ENCODE measurements around the gene RMDN2.
"Not testable (repeated sequence)": the region's sequence is repeated elsewhere in the genome, so short reads cannot be mapped to it uniquely, and the experiment has no call there.

RMDN2 gene

GRCh38 chr2:37997629-37998028 lies 72.5 kb downstream of the RMDN2 start:
- no peak for DNase-seq

DNA sequence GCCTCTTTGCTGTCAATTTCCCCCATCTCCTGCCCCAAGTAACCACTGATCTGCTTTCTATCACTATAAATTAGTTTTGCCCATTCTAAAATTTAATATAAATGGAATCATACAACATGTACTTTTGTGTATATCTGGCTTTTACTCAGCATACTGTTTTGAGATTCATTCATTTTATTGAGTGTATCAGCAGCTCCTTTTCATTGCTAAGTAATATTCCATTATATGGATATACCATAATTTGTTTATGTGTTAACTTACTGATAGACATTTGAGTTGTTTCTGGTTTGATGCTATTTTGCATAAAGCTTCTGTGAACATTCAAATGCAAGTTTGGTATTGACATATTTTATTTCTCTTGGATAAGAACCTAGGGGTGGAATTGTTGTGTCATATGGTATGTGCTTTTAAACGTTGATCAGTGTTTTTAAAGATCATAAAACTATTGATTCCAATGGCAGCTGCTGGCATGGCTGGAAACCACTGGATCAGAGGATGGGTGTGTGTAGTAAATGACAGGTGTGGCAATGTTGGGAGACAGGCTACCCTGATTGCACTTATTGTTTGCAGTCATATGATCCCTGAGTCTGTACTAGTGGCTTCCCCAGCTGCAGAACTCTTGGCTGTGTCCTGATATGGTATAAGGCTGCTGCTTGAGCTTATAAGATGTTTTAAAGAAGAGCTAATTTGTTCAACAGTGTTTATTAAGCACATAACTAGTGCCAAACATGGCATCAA lies 75.6 kb downstream of the RMDN2 start:
- DNase-seq: no peak

- not testable (repeated sequence) for DNase-seq
These were observed 85.1 kb downstream of the RMDN2 start for GRCh38 chr2:38010187-38010586.

DNA sequence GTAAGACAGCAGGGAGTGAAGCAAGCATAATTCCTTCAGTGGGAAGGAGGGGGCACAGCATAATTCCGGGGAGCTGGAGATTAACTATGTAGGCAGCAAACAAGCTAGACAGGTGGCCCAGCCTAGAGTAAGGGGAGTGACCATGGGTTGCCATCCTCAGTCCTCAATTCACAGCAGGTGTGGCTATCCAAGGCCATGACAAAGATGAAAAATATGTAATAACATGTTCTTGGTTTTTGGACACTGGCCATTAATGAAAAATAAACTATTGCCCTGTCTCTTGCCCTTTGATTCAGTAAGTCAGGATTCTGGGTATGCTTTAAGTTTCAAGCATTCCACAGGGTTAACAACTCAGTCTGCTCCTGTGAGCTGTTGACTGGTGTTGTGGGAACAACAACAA lies 85.9 kb downstream of the RMDN2 start:
- no peak for DNase-seq

- DNase-seq: no peak
These were observed 88.2 kb downstream of the RMDN2 start for GRCh38 chr2:38013158-38013752.

GRCh38 chr2:38016219-38016618 lies 91.1 kb downstream of the RMDN2 start:
- no peak for DNase-seq

GRCh38 chr2:38017836-38018235 lies 92.7 kb downstream of the RMDN2 start:
- DNase-seq: no peak

DNA sequence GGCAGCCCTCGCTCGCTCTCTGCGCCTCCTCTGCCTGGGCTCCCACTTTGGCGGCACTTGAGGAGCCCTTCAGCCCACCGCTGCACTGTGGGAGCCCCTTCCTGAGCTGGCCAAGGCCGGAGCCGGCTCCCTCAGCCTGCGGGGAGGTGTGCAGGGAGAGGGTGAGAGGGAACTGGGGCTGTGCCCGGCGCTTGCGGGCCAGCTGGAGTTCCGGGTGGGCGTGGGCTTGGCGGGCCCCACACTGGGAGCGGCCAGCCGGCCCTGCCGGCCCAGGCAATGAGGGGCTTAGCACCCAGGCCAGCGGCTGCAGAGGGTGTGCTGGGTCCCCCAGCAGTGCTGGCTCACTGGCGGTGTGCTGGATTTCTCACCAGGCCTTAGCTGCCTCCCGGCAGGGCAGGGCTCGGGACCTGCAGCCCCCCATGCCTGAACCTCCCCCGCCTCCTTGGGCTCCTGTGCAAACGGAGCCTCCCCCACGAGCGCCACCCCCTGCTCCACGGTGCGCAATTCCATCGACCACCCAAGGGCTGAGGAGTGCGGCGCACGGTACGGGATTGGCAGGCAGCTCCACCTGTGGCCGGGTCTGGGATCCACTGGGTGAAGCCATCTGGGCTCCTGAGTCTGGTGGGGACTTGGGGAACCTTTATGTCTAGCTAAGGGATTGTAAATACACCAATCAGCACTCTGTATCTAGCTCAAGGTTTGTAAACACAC lies 95.4 kb downstream of the RMDN2 start:
- not testable (repeated sequence) for DNase-seq

DNA sequence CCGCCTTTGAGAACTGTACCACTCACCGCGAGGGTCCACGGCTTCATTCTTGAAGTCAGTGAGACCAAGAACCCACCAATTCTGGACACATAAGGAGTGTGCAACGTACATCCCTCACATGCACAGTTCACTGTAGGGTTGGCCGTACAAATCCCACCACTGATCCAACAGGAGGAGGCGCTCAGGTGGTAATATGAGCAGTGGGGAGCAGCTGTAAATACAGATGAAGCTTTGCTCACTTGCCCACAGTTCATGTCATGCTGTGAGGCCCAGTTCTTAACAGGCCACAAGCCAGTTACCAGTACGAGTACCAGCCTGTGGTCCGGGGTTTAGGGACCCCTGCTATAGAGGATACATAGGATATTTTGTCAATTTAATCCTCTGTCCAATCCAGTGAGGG lies 96.5 kb downstream of the RMDN2 start:
- DNase-seq: no peak

GRCh38 chr2:38026846-38027245 lies 101.8 kb downstream of the RMDN2 start:
- DNase-seq: no peak

- no peak for DNase-seq
These were observed 103.7 kb downstream of the RMDN2 start for GRCh38 chr2:38028829-38029228.

- DNase-seq: no peak
These were observed 104.4 kb downstream of the RMDN2 start for GRCh38 chr2:38029512-38029911.

- DNase-seq: no peak
These were observed 105.7 kb downstream of the RMDN2 start for GRCh38 chr2:38030635-38031355.

DNA sequence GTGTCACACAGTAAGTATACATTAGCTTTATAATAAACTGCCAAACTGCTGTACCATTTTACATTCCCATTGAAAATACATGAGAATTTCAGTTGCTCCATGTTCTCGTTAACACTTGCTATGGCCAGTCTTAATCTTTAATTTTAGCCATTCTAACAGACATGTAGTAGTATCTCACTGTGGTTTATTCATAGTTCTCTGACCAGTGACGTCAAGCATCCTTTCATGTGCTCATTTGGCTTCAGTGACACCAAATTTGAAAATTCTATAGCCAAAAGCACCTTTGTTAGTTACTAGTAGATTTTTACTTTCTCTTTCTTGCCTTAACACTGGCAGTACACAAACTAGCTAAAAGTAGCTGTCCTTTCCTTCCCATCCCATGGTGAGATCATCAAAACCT lies 107.9 kb downstream of the RMDN2 start:
- DNase-seq: no peak

DNA sequence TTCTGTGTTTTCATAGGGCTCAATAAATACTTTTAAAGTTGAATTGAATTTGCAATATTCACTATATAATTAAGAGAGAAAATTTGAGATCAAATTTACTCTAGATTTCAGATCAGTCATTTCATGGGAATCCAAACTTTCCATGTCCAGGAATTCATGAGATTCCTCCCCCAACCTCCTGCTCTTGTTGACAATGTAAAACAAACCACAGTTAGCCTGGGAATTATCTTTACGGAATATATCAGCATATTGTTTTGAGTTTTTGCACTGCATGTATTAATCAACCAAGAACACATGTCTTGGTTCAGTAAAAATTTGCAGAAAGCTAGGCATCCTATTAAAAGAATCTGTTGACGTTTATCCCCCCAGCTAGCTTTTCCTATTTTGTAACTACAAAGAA lies 108.6 kb downstream of the RMDN2 start:
- no peak for DNase-seq

DNA sequence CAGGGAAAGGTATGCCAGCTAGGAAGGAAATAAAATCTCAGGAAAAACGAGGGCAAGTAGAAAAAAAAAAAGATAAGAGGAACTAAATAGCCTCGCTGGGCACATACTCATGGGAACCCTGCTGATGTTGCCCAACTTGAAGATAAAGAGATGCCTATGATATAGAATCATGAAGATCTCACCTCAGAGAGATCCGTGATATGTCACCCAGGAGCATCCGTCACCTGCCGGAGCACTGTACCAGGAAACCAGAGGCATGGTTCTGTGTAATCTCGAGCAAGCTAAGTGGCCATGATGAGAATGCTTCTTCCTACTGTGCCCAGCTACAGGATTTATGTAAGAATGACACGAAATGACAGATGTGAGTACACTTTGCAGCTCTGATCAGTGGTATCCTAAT lies 110.9 kb downstream of the RMDN2 start:
- DNase-seq: no peak

DNA sequence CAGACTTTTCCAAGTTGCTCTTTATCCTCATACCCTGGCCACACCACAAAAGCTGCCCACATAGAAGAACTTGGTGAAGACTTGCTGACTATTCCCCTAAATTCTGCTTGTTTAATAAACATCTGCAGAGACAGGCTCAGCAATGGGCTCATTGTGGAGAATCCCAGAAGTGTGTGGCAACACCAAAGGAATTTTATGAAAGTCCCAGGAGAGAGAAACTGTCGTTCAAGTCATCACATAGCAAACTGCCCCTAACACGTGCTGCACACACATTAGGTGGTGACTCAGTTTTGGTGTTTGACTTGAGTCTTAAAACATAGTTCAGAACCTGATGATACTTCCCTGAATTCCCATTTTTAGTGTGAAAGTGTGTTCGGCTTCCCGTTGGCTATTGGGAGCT lies 112.2 kb downstream of the RMDN2 start:
- DNase-seq: no peak

DNA sequence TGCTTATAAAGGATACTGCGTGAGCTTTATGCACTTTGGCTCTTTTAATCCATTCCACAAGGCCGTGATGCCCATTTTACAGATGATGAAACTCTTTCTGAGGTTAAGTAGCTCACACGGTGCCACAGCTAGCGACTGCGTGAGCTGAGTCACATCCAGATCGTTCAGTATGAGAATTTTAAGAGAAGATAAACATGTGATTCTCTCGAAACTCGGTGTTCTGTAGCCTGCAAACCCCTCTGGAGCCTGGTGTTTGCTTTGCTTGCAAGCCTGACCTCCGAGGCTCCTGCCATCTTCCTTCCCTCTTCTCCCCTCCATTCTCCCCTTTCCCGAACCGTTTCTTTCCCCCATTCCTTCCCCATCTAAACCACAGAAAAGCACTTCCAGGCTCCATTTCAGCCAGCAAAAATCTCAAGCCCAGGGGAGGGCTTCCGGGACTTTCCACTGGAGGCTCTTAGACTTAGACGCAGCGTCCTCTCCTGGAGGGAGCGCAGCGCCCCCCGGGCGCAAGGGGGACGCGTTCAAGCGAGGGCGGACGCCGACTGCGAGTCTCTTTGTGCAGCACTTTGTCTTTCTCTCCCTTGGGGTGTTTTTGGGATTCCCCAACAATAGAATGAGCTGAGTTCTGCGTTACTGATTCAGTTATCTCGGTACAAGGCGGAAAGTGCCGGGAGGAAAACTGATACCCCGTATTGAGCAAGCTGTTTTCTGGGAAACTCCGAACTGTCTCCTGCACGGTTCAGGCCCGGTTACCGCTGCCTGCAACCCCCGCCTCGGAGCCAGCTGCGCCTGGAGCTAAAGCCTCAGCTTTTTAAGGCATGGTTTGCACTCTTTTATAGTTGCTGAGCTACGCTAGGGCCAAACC lies 112.9 kb downstream of the RMDN2 start:
- peak; percentile 51 for DNase-seq

DNA sequence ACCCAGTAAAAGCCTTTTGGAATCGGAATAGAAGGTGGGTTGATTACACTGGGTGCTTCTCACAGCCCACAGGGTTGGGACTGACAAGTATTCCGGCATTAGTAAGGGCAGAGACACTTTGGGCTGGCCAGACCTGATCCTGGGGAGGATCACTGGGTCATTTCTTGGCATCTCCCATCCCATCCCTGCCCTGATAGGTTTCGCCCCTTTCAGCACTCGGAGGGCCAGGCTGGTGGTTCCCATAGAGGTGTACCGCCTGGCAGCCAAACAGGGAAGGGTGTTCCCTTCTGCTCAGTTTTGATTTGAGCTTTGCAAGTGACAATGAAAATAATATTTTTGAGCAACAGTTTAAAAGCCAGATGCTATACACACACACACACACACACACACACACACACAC lies 113.6 kb downstream of the RMDN2 start:
- no peak for DNase-seq

GRCh38 chr2:38039121-38039910 lies 114.2 kb downstream of the RMDN2 start:
- DNase-seq: no peak

- DNase-seq: no peak
These were observed 120.7 kb downstream of the RMDN2 start for GRCh38 chr2:38045811-38046210.

- no peak for DNase-seq
These were observed 131.1 kb downstream of the RMDN2 start for GRCh38 chr2:38056216-38056615.
